ENCODE data around the gene HDGFL3. TPM values are rescaled to one million over a fixed set of nuclear protein-coding genes. Genes with fewer than 3 reads are reported as not detected.
A peak's percentile ranks its signal among the peaks of the same experiment; 100 is the strongest.

HDGFL3 gene
- total and polyA plus RNA-seq, 9 of the 15 experiments (the other 6 are each of a cell fraction or from before 2014, with no cell fraction given), result 6.7 to 42.0 (median 31.4) TPM

DNA sequence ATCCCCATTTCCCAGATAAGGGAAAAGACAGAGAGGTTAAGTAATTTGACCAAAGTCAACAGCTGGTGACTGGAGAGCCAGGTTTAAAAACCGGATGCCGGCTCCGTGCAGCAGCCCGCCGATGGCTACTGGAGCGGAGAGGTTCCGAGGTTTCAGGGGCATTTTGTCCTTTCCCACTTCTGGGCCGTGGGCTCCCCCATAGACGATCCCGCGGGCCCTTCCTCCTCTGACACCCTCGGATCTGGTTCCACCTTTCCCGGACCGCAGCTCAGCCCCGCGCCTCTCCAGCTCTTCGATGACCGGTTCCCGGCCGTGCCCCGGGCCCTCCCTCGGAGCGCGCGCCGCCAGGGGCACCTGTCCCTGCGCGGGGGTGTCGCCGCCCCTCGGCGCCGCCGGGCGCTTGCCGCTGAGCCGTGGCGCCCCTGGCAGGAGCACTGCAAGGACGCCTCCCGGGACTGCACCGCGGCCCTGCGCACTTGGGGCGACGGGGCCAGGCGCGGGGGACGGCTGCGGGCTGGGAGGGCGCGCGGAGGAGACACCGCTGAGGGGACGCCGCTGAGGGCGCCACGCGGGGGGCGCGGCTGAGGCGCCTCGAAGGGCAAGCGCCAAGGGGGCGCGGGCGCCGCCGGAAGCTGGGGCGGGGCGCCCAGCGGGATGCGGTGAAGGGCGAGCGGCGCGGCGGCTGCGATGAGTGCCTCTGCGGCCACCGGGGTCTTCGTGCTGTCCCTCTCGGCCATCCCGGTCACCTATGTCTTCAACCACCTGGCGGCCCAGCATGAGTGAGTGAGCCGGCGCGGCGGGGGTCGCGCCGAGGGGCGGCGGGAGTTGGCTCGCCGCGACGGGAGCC lies 100.4 kb downstream of the HDGFL3 start, which contains the start of gene TM6SF1 (continued):
- TF ChIP-seq, protein P1, sequence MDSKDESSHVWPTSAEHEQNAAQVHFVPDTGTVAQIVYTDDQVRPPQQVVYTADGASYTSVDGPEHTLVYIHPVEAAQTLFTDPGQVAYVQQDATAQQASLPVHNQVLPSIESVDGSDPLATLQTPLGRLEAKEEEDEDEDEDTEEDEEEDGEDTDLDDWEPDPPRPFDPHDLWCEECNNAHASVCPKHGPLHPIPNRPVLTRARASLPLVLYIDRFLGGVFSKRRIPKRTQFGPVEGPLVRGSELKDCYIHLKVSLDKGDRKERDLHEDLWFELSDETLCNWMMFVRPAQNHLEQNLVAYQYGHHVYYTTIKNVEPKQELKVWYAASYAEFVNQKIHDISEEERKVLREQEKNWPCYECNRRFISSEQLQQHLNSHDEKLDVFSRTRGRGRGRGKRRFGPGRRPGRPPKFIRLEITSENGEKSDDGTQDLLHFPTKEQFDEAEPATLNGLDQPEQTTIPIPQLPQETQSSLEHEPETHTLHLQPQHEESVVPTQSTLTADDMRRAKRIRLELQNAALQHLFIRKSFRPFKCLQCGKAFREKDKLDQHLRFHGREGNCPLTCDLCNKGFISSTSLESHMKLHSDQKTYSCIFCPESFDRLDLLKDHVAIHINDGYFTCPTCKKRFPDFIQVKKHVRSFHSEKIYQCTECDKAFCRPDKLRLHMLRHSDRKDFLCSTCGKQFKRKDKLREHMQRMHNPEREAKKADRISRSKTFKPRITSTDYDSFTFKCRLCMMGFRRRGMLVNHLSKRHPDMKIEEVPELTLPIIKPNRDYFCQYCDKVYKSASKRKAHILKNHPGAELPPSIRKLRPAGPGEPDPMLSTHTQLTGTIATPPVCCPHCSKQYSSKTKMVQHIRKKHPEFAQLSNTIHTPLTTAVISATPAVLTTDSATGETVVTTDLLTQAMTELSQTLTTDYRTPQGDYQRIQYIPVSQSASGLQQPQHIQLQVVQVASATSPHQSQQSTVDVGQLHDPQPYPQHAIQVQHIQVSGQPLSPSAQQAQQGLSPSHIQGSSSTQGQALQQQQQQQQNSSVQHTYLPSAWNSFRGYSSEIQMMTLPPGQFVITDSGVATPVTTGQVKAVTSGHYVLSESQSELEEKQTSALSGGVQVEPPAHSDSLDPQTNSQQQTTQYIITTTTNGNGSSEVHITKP (IDR thresholded peaks at IDR 0.05; ENCODE audit: partially characterized antibody), result no peak
- TF ChIP-seq, protein P2, sequence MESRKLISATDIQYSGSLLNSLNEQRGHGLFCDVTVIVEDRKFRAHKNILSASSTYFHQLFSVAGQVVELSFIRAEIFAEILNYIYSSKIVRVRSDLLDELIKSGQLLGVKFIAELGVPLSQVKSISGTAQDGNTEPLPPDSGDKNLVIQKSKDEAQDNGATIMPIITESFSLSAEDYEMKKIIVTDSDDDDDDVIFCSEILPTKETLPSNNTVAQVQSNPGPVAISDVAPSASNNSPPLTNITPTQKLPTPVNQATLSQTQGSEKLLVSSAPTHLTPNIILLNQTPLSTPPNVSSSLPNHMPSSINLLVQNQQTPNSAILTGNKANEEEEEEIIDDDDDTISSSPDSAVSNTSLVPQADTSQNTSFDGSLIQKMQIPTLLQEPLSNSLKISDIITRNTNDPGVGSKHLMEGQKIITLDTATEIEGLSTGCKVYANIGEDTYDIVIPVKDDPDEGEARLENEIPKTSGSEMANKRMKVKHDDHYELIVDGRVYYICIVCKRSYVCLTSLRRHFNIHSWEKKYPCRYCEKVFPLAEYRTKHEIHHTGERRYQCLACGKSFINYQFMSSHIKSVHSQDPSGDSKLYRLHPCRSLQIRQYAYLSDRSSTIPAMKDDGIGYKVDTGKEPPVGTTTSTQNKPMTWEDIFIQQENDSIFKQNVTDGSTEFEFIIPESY (CRISPR knock-in tag; IDR thresholded peaks at IDR 0.05), result peak; percentile 53
- TF ChIP-seq ATF1 (CRISPR knock-in tag; IDR thresholded peaks at IDR 0.05), result no peak
- TF ChIP-seq ATF1 (tag; IDR thresholded peaks at IDR 0.05), result peak; percentile 20; the same call in 1 of the 2 replicates
- no peak for TF ChIP-seq TEAD2 (tag; IDR thresholded peaks at IDR 0.05)
- TF ChIP-seq DMBX1 (CRISPR knock-in tag; IDR thresholded peaks at IDR 0.05; ENCODE audit: borderline replicate concordance), result no peak
- no peak for TF ChIP-seq POU5F1 (IDR thresholded peaks at IDR 0.05; ENCODE audit: borderline replicate concordance, low read depth, low read length, partially characterized antibody)
- TF ChIP-seq, protein P3, sequence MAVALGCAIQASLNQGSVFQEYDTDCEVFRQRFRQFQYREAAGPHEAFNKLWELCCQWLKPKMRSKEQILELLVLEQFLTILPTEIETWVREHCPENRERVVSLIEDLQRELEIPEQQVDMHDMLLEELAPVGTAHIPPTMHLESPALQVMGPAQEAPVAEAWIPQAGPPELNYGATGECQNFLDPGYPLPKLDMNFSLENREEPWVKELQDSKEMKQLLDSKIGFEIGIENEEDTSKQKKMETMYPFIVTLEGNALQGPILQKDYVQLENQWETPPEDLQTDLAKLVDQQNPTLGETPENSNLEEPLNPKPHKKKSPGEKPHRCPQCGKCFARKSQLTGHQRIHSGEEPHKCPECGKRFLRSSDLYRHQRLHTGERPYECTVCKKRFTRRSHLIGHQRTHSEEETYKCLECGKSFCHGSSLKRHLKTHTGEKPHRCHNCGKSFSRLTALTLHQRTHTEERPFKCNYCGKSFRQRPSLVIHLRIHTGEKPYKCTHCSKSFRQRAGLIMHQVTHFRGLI (CRISPR knock-in tag; IDR thresholded peaks at IDR 0.05), result no peak
- no peak for TF ChIP-seq CBFA2T2 (conservative IDR thresholded peaks at IDR 0.05)
- no peak for TF ChIP-seq TAL1 (IDR thresholded peaks at IDR 0.05)
- TF ChIP-seq HMG20A (CRISPR knock-in tag; conservative IDR thresholded peaks at IDR 0.05), result no peak
- TF ChIP-seq NCOA6 (IDR thresholded peaks at IDR 0.05), result no peak
- TF ChIP-seq TARDBP (IDR thresholded peaks at IDR 0.05), result no peak
- TF ChIP-seq, protein P4, sequence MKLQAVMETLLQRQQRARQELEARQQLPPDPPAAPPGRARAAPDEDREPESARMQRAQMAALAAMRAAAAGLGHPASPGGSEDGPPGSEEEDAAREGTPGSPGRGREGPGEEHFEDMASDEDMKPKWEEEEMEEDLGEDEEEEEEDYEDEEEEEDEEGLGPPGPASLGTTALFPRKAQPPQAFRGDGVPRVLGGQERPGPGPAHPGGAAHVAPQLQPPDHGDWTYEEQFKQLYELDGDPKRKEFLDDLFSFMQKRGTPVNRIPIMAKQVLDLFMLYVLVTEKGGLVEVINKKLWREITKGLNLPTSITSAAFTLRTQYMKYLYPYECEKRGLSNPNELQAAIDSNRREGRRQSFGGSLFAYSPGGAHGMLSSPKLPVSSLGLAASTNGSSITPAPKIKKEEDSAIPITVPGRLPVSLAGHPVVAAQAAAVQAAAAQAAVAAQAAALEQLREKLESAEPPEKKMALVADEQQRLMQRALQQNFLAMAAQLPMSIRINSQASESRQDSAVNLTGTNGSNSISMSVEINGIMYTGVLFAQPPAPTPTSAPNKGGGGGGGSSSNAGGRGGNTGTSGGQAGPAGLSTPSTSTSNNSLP (IDR thresholded peaks at IDR 0.05; ENCODE audit: borderline replicate concordance, low read depth, low read length), result no peak
- TF ChIP-seq, protein P5, sequence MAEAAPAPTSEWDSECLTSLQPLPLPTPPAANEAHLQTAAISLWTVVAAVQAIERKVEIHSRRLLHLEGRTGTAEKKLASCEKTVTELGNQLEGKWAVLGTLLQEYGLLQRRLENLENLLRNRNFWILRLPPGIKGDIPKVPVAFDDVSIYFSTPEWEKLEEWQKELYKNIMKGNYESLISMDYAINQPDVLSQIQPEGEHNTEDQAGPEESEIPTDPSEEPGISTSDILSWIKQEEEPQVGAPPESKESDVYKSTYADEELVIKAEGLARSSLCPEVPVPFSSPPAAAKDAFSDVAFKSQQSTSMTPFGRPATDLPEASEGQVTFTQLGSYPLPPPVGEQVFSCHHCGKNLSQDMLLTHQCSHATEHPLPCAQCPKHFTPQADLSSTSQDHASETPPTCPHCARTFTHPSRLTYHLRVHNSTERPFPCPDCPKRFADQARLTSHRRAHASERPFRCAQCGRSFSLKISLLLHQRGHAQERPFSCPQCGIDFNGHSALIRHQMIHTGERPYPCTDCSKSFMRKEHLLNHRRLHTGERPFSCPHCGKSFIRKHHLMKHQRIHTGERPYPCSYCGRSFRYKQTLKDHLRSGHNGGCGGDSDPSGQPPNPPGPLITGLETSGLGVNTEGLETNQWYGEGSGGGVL (CRISPR knock-in tag; IDR thresholded peaks at IDR 0.05), result no peak
